HUES64 (cell line): ENCODE data around the gene SQSTM1.
A peak's percentile ranks its signal among the peaks of the same experiment; 100 is the strongest.

ENCODE experiments used
- H3K27ac ChIP-seq: 2 replicates; pipeline ENCODE4 v1.7.0; 2013; ENCODE audit warnings: low read depth, low read length, inconsistent platforms
- H3K27me3 ChIP-seq: 2 replicates; pipeline ENCODE4 v1.6.1; 2013; ENCODE audit warnings: mild to moderate bottlenecking, low read length; ENCODE audit not compliant: insufficient read depth
- H3K36me3 ChIP-seq: 2 replicates; pipeline ENCODE4 v1.6.1; 2013; ENCODE audit warnings: mild to moderate bottlenecking, low read length; ENCODE audit not compliant: insufficient read depth
- H3K4me1 ChIP-seq: 2 replicates; pipeline ENCODE4 v1.6.1; 2013; ENCODE audit warnings: mild to moderate bottlenecking, low read length, moderate library complexity; ENCODE audit not compliant: insufficient read depth
- H3K4me3 ChIP-seq: 2 replicates; pipeline ENCODE4 v1.5.1; 2013; ENCODE audit warnings: mild to moderate bottlenecking, low read length, moderate library complexity
- H3K9ac ChIP-seq: 2 replicates; pipeline ENCODE4 v1.6.1; 2013; ENCODE audit warnings: mild to moderate bottlenecking, low read depth, low read length
- H3K9me3 ChIP-seq: 2 replicates; pipeline ENCODE4 v1.6.1; 2013; ENCODE audit warnings: low read depth, low read length; ENCODE audit not compliant: insufficient read depth
- WGBS: fragments of 150-250, 120-280 bp; methylation state at CpG from one replicate; pipeline ENCODE4 v1.1.7; 2013; ENCODE audit warnings: missing lambda C conversion rate; 5-methylcytosine and 5-hydroxymethylcytosine counted together

The SQSTM1 gene

GRCh38 chr5:179819296-179820126, 1.2 kb upstream of the SQSTM1 start:
- Histone ChIP-seq H3K9ac (peak overlapping the region; percentile 60), H3K27me3 (0 out of 2 replicates have a peak, but pooled peaks cover 12% of the 10 kb centered on the region), H3K27ac (peak overlapping the region; percentile 87), H3K4me1 (peaks cover 27% of the 10 kb centered on the region), H3K4me3 (0 out of 2 replicates have a peak overlapping the region, but pooled peaks have one; percentile 37), H3K9me3 (no peaks in the 10 kb centered on the region), H3K36me3 (peaks cover 19% of the 10 kb centered on the region)
- WGBS: 35% methylated on average over 25 of the region's 26 CpGs

- Histone ChIP-seq H3K36me3 (peaks cover 25% of the 10 kb centered on the region), H3K27ac (peak overlapping the region; percentile 87), H3K27me3 (0 out of 2 replicates have a peak, but pooled peaks cover 12% of the 10 kb centered on the region), H3K4me1 (peaks cover 27% of the 10 kb centered on the region), H3K9ac (peak overlapping the region; percentile 60), H3K4me3 (peak overlapping the region; percentile 63; the same call in 1 of the 2 replicates), H3K9me3 (no peaks in the 10 kb centered on the region)
- 78% methylated on average over 12 of the region's 12 CpGs for WGBS
Measured at GRCh38 chr5:179820127-179820482, 600 bp upstream of the SQSTM1 start.

- under 1% methylated on average over 52 of the region's 54 CpGs for WGBS
- Histone ChIP-seq H3K4me3 (peak overlapping the region; percentile 63), H3K27ac (peak overlapping the region; percentile 87), H3K4me1 (peaks cover 27% of the 10 kb centered on the region), H3K9ac (peak overlapping the region; percentile 88), H3K36me3 (peaks cover 39% of the 10 kb centered on the region), H3K27me3 (0 out of 2 replicates have a peak, but pooled peaks cover 11% of the 10 kb centered on the region), H3K9me3 (no peaks in the 10 kb centered on the region)
Measured at GRCh38 chr5:179821298-179822058, 773 bp downstream of the SQSTM1 start.

GRCh38 chr5:179822059-179822432, 1.3 kb downstream of the SQSTM1 start:
- H3K27ac ChIP-seq: no peak overlapping the region
- H3K9ac ChIP-seq: no peak overlapping the region
- H3K27me3 ChIP-seq: 0 out of 2 replicates have a peak, but pooled peaks cover 6% of the 10 kb centered on the region
- peaks cover 29% of the 10 kb centered on the region for H3K4me1 ChIP-seq
- peak overlapping the region; percentile 63 for H3K4me3 ChIP-seq
- peaks cover 45% of the 10 kb centered on the region for H3K36me3 ChIP-seq
- H3K9me3 ChIP-seq: no peaks in the 10 kb centered on the region
- WGBS: 89% methylated on average over 3 of the region's 3 CpGs

- H3K9me3 ChIP-seq: no peaks in the 10 kb centered on the region
- peaks cover 47% of the 10 kb centered on the region for H3K36me3 ChIP-seq
- H3K27ac ChIP-seq: no peak overlapping the region
- H3K27me3 ChIP-seq: 0 out of 2 replicates have a peak, but pooled peaks cover under 1% of the 10 kb centered on the region
- no peak overlapping the region for H3K9ac ChIP-seq
- H3K4me3 ChIP-seq: peak overlapping the region; percentile 63
- WGBS: 84% methylated on average over 8 of the region's 8 CpGs
- peaks cover 30% of the 10 kb centered on the region for H3K4me1 ChIP-seq
Measured at GRCh38 chr5:179822444-179822990, 1.8 kb downstream of the SQSTM1 start.

DNA sequence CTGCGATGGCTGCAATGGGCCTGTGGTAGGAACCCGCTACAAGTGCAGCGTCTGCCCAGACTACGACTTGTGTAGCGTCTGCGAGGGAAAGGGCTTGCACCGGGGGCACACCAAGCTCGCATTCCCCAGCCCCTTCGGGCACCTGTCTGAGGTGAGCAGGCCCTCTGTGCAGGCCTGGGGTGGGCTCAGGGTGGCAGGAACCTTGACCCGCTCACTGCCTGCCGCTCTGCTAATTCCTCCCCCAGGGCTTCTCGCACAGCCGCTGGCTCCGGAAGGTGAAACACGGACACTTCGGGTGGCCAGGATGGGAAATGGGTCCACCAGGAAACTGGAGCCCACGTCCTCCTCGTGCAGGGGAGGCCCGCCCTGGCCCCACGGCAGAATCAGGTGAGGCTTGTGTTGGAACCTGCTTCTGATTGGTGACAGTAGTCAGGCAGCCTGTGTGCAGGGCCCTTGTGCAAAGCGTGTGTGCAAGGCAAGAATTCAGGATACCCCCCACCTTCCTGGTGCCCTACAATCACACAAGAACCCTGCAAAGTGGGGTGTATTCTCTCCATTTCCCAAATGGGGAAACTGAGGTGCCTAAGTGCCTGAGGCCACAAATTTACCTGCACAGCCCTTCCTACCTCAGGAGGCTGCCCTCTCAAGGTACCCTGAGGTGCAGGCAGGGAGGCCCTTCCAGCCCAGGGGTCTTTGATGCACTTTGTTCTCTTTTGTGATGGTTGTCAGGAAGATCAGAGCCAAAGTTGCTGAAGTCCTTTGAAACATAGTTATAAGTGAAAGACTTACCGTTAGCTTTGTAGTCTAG, 3.4 kb downstream of the SQSTM1 start:
- Histone ChIP-seq H3K9me3 (no peaks in the 10 kb centered on the region), H3K4me1 (peaks cover 38% of the 10 kb centered on the region), H3K9ac (no peak overlapping the region), H3K4me3 (no peak overlapping the region), H3K36me3 (peaks cover 61% of the 10 kb centered on the region), H3K27me3 (no peaks in the 10 kb centered on the region), H3K27ac (no peak overlapping the region)
- 96% methylated on average over 22 of the region's 22 CpGs for WGBS

DNA sequence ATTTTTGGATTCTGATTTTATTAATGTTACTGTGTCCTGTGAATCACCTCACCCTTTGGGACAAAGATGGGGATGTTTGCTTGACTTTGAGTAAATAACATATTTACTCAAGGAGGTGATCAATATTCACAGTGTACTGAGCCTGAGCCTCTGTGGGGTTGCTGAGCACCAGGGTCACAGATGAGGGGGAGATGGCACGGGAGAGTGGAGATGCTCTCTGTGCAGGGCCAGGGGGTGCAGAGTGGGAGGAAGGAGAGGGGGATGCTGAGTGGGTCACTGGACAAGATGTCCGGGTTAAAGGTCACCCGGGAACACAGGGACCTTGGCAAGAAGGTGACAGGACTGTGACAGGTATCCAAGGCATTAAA, 4.0 kb downstream of the SQSTM1 start:
- Histone ChIP-seq H3K27ac (no peak overlapping the region), H3K4me1 (peaks cover 37% of the 10 kb centered on the region), H3K36me3 (peaks cover 67% of the 10 kb centered on the region), H3K9ac (no peak overlapping the region), H3K4me3 (no peak overlapping the region), H3K9me3 (no peaks in the 10 kb centered on the region), H3K27me3 (no peaks in the 10 kb centered on the region)
- WGBS: 97% methylated on average over 3 of the region's 3 CpGs

DNA sequence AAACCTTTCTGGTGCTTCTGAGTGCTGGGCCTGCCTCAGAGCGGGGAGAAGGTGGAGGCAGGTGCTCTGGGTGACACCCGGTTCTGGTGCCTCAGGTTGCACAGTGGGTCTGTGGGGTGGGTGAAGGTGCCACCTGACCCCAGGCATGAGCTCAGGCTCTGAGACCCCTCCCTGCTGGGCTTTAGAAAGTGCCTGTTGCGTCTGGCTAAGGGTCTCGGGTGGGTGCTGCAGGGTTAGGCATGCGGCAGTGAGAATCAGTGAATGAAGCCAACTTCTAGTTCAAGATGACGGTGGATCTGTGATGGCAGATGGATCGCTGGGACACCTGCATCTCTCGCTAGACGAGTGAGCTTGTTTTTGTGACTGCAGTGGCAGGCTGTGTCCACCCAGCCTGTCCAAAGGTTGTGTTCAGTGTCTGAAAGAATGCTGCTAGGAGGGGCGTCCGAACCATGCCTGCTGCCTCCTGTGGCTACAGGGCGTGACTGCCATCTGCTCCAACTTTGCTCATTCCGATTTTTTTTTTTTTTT, 5.0 kb downstream of the SQSTM1 start:
- 92% methylated on average over 13 of the region's 13 CpGs for WGBS
- H3K9me3 ChIP-seq: no peaks in the 10 kb centered on the region
- no peak overlapping the region for H3K4me3 ChIP-seq
- H3K27me3 ChIP-seq: no peaks in the 10 kb centered on the region
- peaks cover 30% of the 10 kb centered on the region for H3K4me1 ChIP-seq
- no peak overlapping the region for H3K9ac ChIP-seq
- H3K36me3 ChIP-seq: peaks cover 75% of the 10 kb centered on the region
- no peak overlapping the region for H3K27ac ChIP-seq

GRCh38 chr5:179827680-179828079, 7.0 kb downstream of the SQSTM1 start:
- H3K36me3 ChIP-seq: peaks cover 92% of the 10 kb centered on the region
- H3K4me3 ChIP-seq: no peak overlapping the region
- no peak overlapping the region; the same call in 1 of the 2 replicates for H3K27ac ChIP-seq
- H3K9me3 ChIP-seq: no peaks in the 10 kb centered on the region
- H3K4me1 ChIP-seq: peaks cover 21% of the 10 kb centered on the region
- no peak overlapping the region for H3K9ac ChIP-seq
- no peaks in the 10 kb centered on the region for H3K27me3 ChIP-seq
- WGBS: 77% methylated on average over 9 of the region's 9 CpGs

- H3K9ac ChIP-seq: no peak overlapping the region
- peaks cover 2% of the 10 kb centered on the region; the same call in 1 of the 2 replicates for H3K9me3 ChIP-seq
- H3K36me3 ChIP-seq: peaks cover 93% of the 10 kb centered on the region
- no peaks in the 10 kb centered on the region for H3K27me3 ChIP-seq
- peaks cover 21% of the 10 kb centered on the region for H3K4me1 ChIP-seq
- H3K27ac ChIP-seq: peak overlapping the region; percentile 45; the same call in 1 of the 2 replicates
- no peak overlapping the region for H3K4me3 ChIP-seq
- 68% methylated on average over 3 of the region's 3 CpGs for WGBS
Measured at GRCh38 chr5:179828756-179829421, 8.2 kb downstream of the SQSTM1 start.
